Thoracic aorta (tissue), 2 donors: Measurements from ENCODE around the gene GBGT1. TPM values are rescaled to one million over a fixed set of nuclear protein-coding genes. Genes with fewer than 3 reads are reported as not detected.

Experiments
- ATAC-seq: fragments of 150-250 bp; one replicate; pipeline ENCODE4 v1.8.0; 2017; ENCODE audit warnings: low read depth; ENCODE audit not compliant: insufficient number of reproducible peaks, low FRiP score
- DNase-seq: peaks from one replicate; pipeline ENCODE4 v3.0.0-alpha.2; 2020; ENCODE audit warnings: low spot score
- H3K27ac ChIP-seq, 2 donors: fragments of 200-600 bp; sonication (generic); 1 replicate in 1 of 2; 2 replicates in 1 of 2; pipeline ENCODE4 v1.5.1; 2016; ENCODE audit warnings: mild to moderate bottlenecking in 2 of 2, moderate library complexity in 2 of 2
- H3K27me3 ChIP-seq: fragments of 200-600 bp; sonication (generic); replicated peaks from 2 replicates; pipeline ENCODE4 v1.6.0; 2016; ENCODE audit warnings: mild to moderate bottlenecking; ENCODE audit not compliant: insufficient read depth
- H3K36me3 ChIP-seq: fragments of 200-600 bp; sonication (generic); one replicate; pipeline ENCODE4 v1.5.1; 2016
- H3K4me1 ChIP-seq, 2 donors: fragments of 200-600 bp; sonication (generic); 1 replicate in 1 of 2; 2 replicates in 1 of 2; pipeline versions ENCODE4 v1.5.1 to v1.6.0; 2016; ENCODE audit warnings: low read depth in 2 of 2, mild to moderate bottlenecking in 1 of 2; ENCODE audit not compliant: control insufficient read depth in 1 of 2
- H3K4me3 ChIP-seq: fragments of 200-600 bp; sonication (generic); 2 replicates; pipeline ENCODE4 v1.5.1; 2016; ENCODE audit warnings: mild to moderate bottlenecking
- H3K9me3 ChIP-seq: fragments of 200-600 bp; sonication (generic); 2 replicates; pipeline ENCODE4 v1.5.1; 2016
- CTCF ChIP-seq: fragments of 200-600 bp; sonication (generic); IDR thresholded peaks from one replicate; pipeline ENCODE4 v1.5.1; 2019; ENCODE audit warnings: antibody characterized with exemption
- total RNA-seq, 2 donors: library from RNA; depleted of rRNA; stranded (reverse); fragments of >200 nt; gene quantifications; one replicate each; pipeline versions ENCODE4 v1.1.0 to v1.2.3, GENCODE V29; 2016

Gene GBGT1
- total RNA-seq, 2 donors from 2014 or later: 45.5 to 46.8 TPM

GRCh38 chr9:133191989-133192388 lies 28.3 kb upstream of the GBGT1 start:
- no peaks in the 10 kb centered on the region for H3K4me1 ChIP-seq
- ATAC-seq: no peak
- H3K27me3 ChIP-seq: no peaks in the 10 kb centered on the region
- TF ChIP-seq CTCF: no peak
- peaks cover 3% of the 10 kb centered on the region for H3K9me3 ChIP-seq
- H3K4me3 ChIP-seq: no peak overlapping the region
- H3K36me3 ChIP-seq: no peaks in the 10 kb centered on the region
- no peak for DNase-seq
- H3K27ac ChIP-seq: no peak overlapping the region

- Histone ChIP-seq H3K4me1 (no peaks in the 10 kb centered on the region), H3K36me3 (no peaks in the 10 kb centered on the region), H3K4me3 (no peak overlapping the region), H3K27ac (no peak overlapping the region), H3K9me3 (no peaks in the 10 kb centered on the region), H3K27me3 (no peaks in the 10 kb centered on the region)
- no peak for DNase-seq
- no peak for ATAC-seq
- TF ChIP-seq CTCF: no peak
Observed at GRCh38 chr9:133189826-133190225, 26.1 kb upstream of the GBGT1 start.

GRCh38 chr9:133188843-133189180 lies 25.1 kb upstream of the GBGT1 start:
- TF ChIP-seq CTCF: no peak
- ATAC-seq (no peak), DNase-seq (no peak)
- H3K4me1 ChIP-seq: no peaks in the 10 kb centered on the region
- H3K4me3 ChIP-seq: no peak overlapping the region
- H3K9me3 ChIP-seq: no peaks in the 10 kb centered on the region
- no peaks in the 10 kb centered on the region for H3K27me3 ChIP-seq
- H3K36me3 ChIP-seq: no peaks in the 10 kb centered on the region
- H3K27ac ChIP-seq: no peak overlapping the region

GRCh38 chr9:133188006-133188842 lies 24.5 kb upstream of the GBGT1 start:
- no peaks in the 10 kb centered on the region for H3K4me1 ChIP-seq
- DNase-seq (no peak), ATAC-seq (no peak)
- no peaks in the 10 kb centered on the region for H3K27me3 ChIP-seq
- no peaks in the 10 kb centered on the region for H3K9me3 ChIP-seq
- no peak overlapping the region for H3K4me3 ChIP-seq
- no peak overlapping the region for H3K27ac ChIP-seq
- no peaks in the 10 kb centered on the region for H3K36me3 ChIP-seq
- no peak for TF ChIP-seq CTCF

- no peak for DNase-seq
- no peaks in the 10 kb centered on the region for H3K27me3 ChIP-seq
- no peak for ATAC-seq
- TF ChIP-seq CTCF: no peak
- H3K9me3 ChIP-seq: no peaks in the 10 kb centered on the region
- no peak overlapping the region for H3K4me3 ChIP-seq
- H3K27ac ChIP-seq: no peak overlapping the region
- H3K36me3 ChIP-seq: no peaks in the 10 kb centered on the region
- no peaks in the 10 kb centered on the region for H3K4me1 ChIP-seq
Observed at GRCh38 chr9:133187561-133188005, 23.9 kb upstream of the GBGT1 start.
